ENCODE results near the gene GARNL3. TPM values are rescaled to one million over a fixed set of nuclear protein-coding genes. Genes with fewer than 3 reads are reported as not detected.

GARNL3 gene
- total and polyA plus RNA-seq, 2 of the 13 experiments (the other 11 are each of a cell fraction or from before 2014, with no cell fraction given), result 3.9 to 11.0 TPM

- TF ChIP-seq TCF7 (IDR thresholded peaks at IDR 0.05; ENCODE audit: low read depth) (no peak), BCLAF1 (IDR thresholded peaks at IDR 0.05) (no peak), ZNF44 (CRISPR knock-in tag; IDR thresholded peaks at IDR 0.05) (no peak), ZNF121 (CRISPR knock-in tag; IDR thresholded peaks at IDR 0.05) (peak; percentile 94), CENPBD1 (CRISPR knock-in tag; IDR thresholded peaks at IDR 0.05; ENCODE audit: borderline replicate concordance, low read depth) (no peak), SP1 (IDR thresholded peaks at IDR 0.05) (peak; percentile 69; the same call in 1 of the 2 replicates), SP1 (CRISPR knock-in tag; IDR thresholded peaks at IDR 0.05) (peak; percentile 92), SALL1 (CRISPR knock-in tag; IDR thresholded peaks at IDR 0.05) (peak; percentile 59), ZNF281 (CRISPR knock-in tag; IDR thresholded peaks at IDR 0.05; ENCODE audit: borderline replicate concordance) (peak; percentile 24; the same call in 1 of the 2 replicates), REL (CRISPR knock-in tag; conservative IDR thresholded peaks at IDR 0.05) (no peak), TBL1XR1 (IDR thresholded peaks at IDR 0.05; ENCODE audit: borderline replicate concordance, low read length, partially characterized antibody) (no peak), NR2F2 (IDR thresholded peaks at IDR 0.05; ENCODE audit: borderline replicate concordance, low read depth) (no peak), RBM22 (optimal IDR thresholded peaks at IDR 0.05; ENCODE audit: low read length) (no peak), ZNF549 (CRISPR knock-in tag; IDR thresholded peaks at IDR 0.05) (no peak), KIAA2018 (CRISPR knock-in tag; IDR thresholded peaks at IDR 0.05; ENCODE audit: borderline replicate concordance) (no peak)
Observed at GRCh38 chr9:127396808-127397645, 132.5 kb downstream of the GARNL3 start, which contains the start of gene SLC2A8 (continued).
